K562 (cell line): ENCODE measurements around the gene PRSS56. TPM values are rescaled to one million over a fixed set of nuclear protein-coding genes. Genes with fewer than 3 reads are reported as not detected.

Source experiments
- ATAC-seq: fragments of 200-7000 bp; cut with Tn5 transposase; 3 replicates; pipeline ENCODE4 v1.9.1; 2020; ENCODE audit warnings: moderate library complexity
- BruUV-seq: library from RNA; stranded (reverse); fragments of 400-500 nt; replicated peaks from 2 replicates; lab custom pipeline; 2021; lab: Mats Ljungman, UMichigan
- CTCF ChIA-PET: fragments of 300-600 bp; formaldehyde crosslinking; extraction: SDS; loops from one replicate; lab custom pipeline; 2021; ENCODE audit warnings: low intra/inter-chr PET ratio; lab: Yijun Ruan, JAX
- POLR2A ChIA-PET: fragments of 300-600, 350-650 bp; sonication (Branson Sonifier 250); formaldehyde crosslinking; extraction: SDS; loops from one replicate; lab custom pipeline; 2021; ENCODE audit warnings: antibody characterized with exemption, inconsistent platforms; lab: Yijun Ruan, JAX
- DNase-seq, 4 experiments: peaks; one replicate each; pipeline versions ENCODE4 v3.0.0 to v3.0.0-alpha.2; 2011 to 2018; ENCODE audit warnings: low spot score in 3 of 4, mixed read lengths in 3 of 4; ENCODE audit errors: extremely low read depth in 1 of 4
- FAIRE-seq: peaks from 2 replicates; lab custom pipeline; 2011; peaks lifted over from hg19 to GRCh38; lab: Jason Lieb, UNC
- H2AFZ ChIP-seq: 2 replicates; pipeline ENCODE4 v1.6.0; 2011; ENCODE audit warnings: low read depth, low read length, control low read depth, inconsistent platforms
- H3K27ac ChIP-seq: fragments of 200-600 bp; 3 replicates; pipeline ENCODE4 v1.8.0; 2011; ENCODE audit warnings: low read depth, mild to moderate bottlenecking, control low read depth, inconsistent platforms, low read length, moderate library complexity, mixed read lengths; ENCODE audit errors: extremely low read depth
- H3K27me3 ChIP-seq, 2 experiments: fragments of 300-600 bp in 1 of 2; 2 replicates in 1 of 2; 3 replicates in 1 of 2; pipeline versions ENCODE4 v1.6.0 to v1.8.0; 2011; ENCODE audit warnings: inconsistent platforms in 2 of 2, low read length in 2 of 2, mild to moderate bottlenecking in 1 of 2, mixed read lengths in 1 of 2, moderate library complexity in 1 of 2; ENCODE audit not compliant: control insufficient read depth in 2 of 2, insufficient read depth in 2 of 2
- H3K36me3 ChIP-seq: fragments of 300-600 bp; 3 replicates; pipeline ENCODE4 v1.8.0; 2011; ENCODE audit warnings: mild to moderate bottlenecking, low read length, inconsistent platforms; ENCODE audit not compliant: control insufficient read depth, insufficient read depth
- H3K4me1 ChIP-seq, 2 experiments: fragments of 200-600 bp in 1 of 2; replicated peaks in 1 of 2; 2 replicates in 1 of 2; 3 replicates in 1 of 2; pipeline versions ENCODE4 v1.5.1 to v1.8.0; 2011; ENCODE audit warnings: inconsistent platforms in 2 of 2, low read length in 2 of 2, mild to moderate bottlenecking in 1 of 2, mixed read lengths in 1 of 2, moderate library complexity in 1 of 2; ENCODE audit not compliant: control insufficient read depth in 2 of 2, insufficient read depth in 2 of 2
- H3K4me2 ChIP-seq: 2 replicates; pipeline ENCODE4 v1.6.1; 2011; ENCODE audit warnings: low read length, control low read depth, inconsistent platforms, mixed read lengths; ENCODE audit not compliant: insufficient read depth
- H3K4me3 ChIP-seq: fragments of 200-600 bp; sonication (generic), shearing (Covaris generic); 2 replicates; pipeline ENCODE4 v1.5.1; 2016; ENCODE audit warnings: control low read depth, inconsistent platforms
- H3K79me2 ChIP-seq: fragments of 200-600 bp; 3 replicates; pipeline ENCODE4 v1.8.0; 2011; ENCODE audit warnings: low read length, inconsistent platforms; ENCODE audit not compliant: control insufficient read depth, insufficient read depth
- H3K9ac ChIP-seq, 2 experiments: 2 replicates each; pipeline versions ENCODE4 v1.6.0 to v1.6.1; 2011; ENCODE audit warnings: low read depth in 2 of 2, low read length in 2 of 2, control low read depth in 1 of 2, inconsistent platforms in 1 of 2, mild to moderate bottlenecking in 1 of 2, mixed read lengths in 1 of 2; ENCODE audit not compliant: insufficient read depth in 1 of 2
- H3K9me1 ChIP-seq: one replicate; pipeline ENCODE4 v1.6.0; 2011; ENCODE audit warnings: inconsistent platforms, mild to moderate bottlenecking, low read length, moderate library complexity; ENCODE audit not compliant: control insufficient read depth, insufficient read depth
- H3K9me3 ChIP-seq: replicated peaks from 2 replicates; pipeline ENCODE4 v1.5.1; 2011; ENCODE audit warnings: low read depth, low read length, inconsistent platforms; ENCODE audit not compliant: control insufficient read depth, insufficient read depth
- H4K20me1 ChIP-seq: replicated peaks from 2 replicates; pipeline ENCODE4 v1.6.1; 2011; ENCODE audit warnings: low read length, inconsistent platforms, mixed read lengths; ENCODE audit not compliant: control insufficient read depth, insufficient read depth
- CBFA2T3 ChIP-seq: fragments of 450-650 bp; IDR thresholded peaks from 2 replicates; pipeline ENCODE4 v1.6.1; 2017
- NRF1 ChIP-seq, 2 experiments: fragments of 450-650 bp; IDR thresholded peaks in 1 of 2; conservative IDR thresholded peaks in 1 of 2; 2 replicates each; pipeline ENCODE4 v1.6.1; 2014; ENCODE audit warnings: mild to moderate bottlenecking in 2 of 2
- POLR2G ChIP-seq: fragments of 200-400 bp; formaldehyde crosslinking; IDR thresholded peaks from 2 replicates; pipeline ENCODE4 v1.6.1; 2017; ENCODE audit warnings: low read depth, mild to moderate bottlenecking, antibody characterized with exemption, low read length, moderate library complexity
- RBFOX2 ChIP-seq: fragments of 200-400 bp; formaldehyde crosslinking; IDR thresholded peaks from 2 replicates; pipeline ENCODE4 v1.6.1; 2017; ENCODE audit warnings: low read depth, mild to moderate bottlenecking, low read length, moderate library complexity
- RFX7 ChIP-seq: fragments of 250-450 bp; sonication (Bioruptor Pico); IDR thresholded peaks from 2 replicates; pipeline ENCODE4 v1.5.1; 2021; ENCODE audit warnings: mild to moderate bottlenecking
- WGBS: fragments of 100-300 bp; shearing (Covaris generic); methylation state at CpG from one replicate; pipeline ENCODE4 v1.1.6; 2016; ENCODE audit warnings: low coverage, mixed read lengths; ENCODE audit not compliant: insufficient coverage; ENCODE audit errors: missing lambda C conversion rate; 5-methylcytosine and 5-hydroxymethylcytosine counted together
- in situ Hi-C: fragments of 300-500 bp; cut with MboI; formaldehyde crosslinking; loops from 4 replicates; pipeline ENCODE4 v1.15.0; 2018; ENCODE audit warnings: inconsistent platforms, mixed read lengths
- intact Hi-C: fragments of 100-400 bp; cut with micrococcal nuclease; formaldehyde crosslinking; loops from 2 replicates; pipeline ENCODE4 v1.14.2; 2022
- polyA plus RNA-seq, 8 experiments: library from polyadenylated mRNA; depleted of rRNA in 4 of 8; stranded (reverse) in 5 of 8; unstranded in 3 of 8; fragments of >200 nt; fragmentation: Nextera tagmentation in 2 of 8; fragmentation: Illumina TruSeq in 1 of 8; extraction: Ambion mirVana in 2 of 8; extraction: Trizol in 1 of 8; gene quantifications; 2 replicates each; pipeline versions ENCODE4 v1.2.1 to v1.2.3, GENCODE V29; 2011 to 2014; ENCODE audit warnings: inconsistent platforms in 1 of 8, missing spikeins in 1 of 8
- total RNA-seq, 7 experiments: library from RNA; depleted of rRNA in 6 of 7; stranded (reverse); fragments of >200 nt in 6 of 7; fragmentation: Illumina TruSeq in 2 of 7; extraction: Trizol in 2 of 7; gene quantifications; 2 replicates each; pipeline versions ENCODE4 v1.2.1 to v1.2.3, GENCODE V29; 2011 to 2021; ENCODE audit warnings: low replicate concordance in 1 of 7

PRSS56 gene
- total and polyA plus RNA-seq, 9 of the 15 experiments (the other 6 are each of a cell fraction or from before 2014, with no cell fraction given), result not detected

DNA sequence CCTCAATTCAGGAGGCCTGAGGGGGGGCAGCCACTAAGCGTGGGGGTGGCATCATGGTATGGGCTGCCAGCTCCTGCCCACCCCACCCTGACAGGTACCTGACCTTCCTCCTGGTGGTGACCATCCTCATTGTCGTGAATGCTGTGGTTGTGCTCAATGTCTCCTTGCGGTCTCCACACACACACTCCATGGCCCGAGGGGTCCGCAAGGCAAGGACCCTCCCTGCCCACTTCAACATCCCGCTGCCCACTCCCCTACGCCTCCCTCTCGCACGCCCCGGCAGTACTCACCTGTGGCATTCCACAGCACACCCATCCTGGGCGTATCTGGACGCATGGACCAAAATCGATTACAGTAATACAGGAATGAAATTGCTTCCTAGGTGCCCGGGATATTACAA lies 23.3 kb downstream of the PRSS56 start:
- peaks cover 7% of the 10 kb centered on the region; the same call in 1 of the 3 replicates for H3K79me2 ChIP-seq
- intact Hi-C loops, result no loop called here

DNA sequence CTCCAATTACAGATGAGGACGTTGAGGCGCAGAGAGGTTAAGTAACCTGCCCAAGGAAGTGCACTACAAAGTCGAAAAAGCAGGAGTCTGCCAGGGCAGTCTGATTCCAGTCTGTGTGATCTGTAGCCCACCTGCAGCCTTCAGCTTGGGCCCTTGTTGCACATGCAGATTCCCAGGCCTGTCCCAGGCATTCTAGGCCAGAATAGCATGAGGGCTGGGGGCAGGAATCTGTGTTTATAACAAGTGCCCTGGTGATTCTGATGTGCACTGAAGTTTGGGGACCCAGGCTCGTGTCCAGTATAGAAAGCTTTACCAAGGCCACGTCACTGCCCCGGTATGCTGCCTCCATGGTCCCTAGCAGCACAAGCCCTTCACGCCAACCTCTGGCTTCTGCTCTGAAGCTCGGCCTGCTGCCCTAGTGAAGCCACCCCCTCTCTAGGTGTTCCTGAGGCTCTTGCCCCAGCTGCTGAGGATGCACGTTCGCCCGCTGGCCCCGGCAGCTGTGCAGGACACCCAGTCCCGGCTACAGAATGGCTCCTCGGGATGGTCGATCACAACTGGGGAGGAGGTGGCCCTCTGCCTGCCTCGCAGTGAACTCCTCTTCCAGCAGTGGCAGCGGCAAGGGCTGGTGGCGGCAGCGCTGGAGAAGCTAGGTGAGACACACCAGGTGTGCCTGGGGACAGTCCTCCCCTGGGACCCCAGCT lies 23.9 kb downstream of the PRSS56 start:
- Histone ChIP-seq H3K9me1 (no peaks in the 10 kb centered on the region), H3K4me3 (no peak overlapping the region), H2AFZ (no peak overlapping the region), H3K4me1 (peaks cover 0 to 38% of the 10 kb centered on the region in 2 experiments; a peak in 3 of 5 replicates), H3K27me3 (no peaks in the 10 kb centered on the region), H3K9me3 (no peaks in the 10 kb centered on the region), H3K79me2 (peaks cover 10% of the 10 kb centered on the region; the same call in 1 of the 3 replicates), H3K36me3 (peaks cover 15% of the 10 kb centered on the region; the same call in 2 of the 3 replicates), H3K27ac (no peak overlapping the region), H4K20me1 (no peaks in the 10 kb centered on the region), H3K9ac (no peak overlapping the region; a peak in 2 of 4 replicates), H3K4me2 (no peak overlapping the region)
- TF ChIP-seq RBFOX2 (peak; percentile 41; the same call in 1 of the 2 replicates), RFX7 (CRISPR knock-in tag) (no peak), POLR2G (peak; percentile 49), CBFA2T3 (peak; percentile 52)
- BruUV-seq, result no TSS peak
- intact Hi-C loops (no loop called here), in situ Hi-C loops (no loop called here)
- peak; percentile 7; the same call in 1 of the 3 replicates for ATAC-seq
- ChIA-PET CTCF (no interaction called here), POLR2A (interaction anchor here (0.6 kb wide), 1 partner anchor 330 kb away, joined by 4 read pairs; no protein-coding TSS in a partner anchor)
- DNase-seq, result no peak
- FAIRE-seq, result no peak
- 78% methylated on average over 16 of the region's 19 CpGs for WGBS

More for the DNA sequence above, 23.3 kb downstream of the PRSS56 start:
- no peaks in the 10 kb centered on the region for H3K9me3 ChIP-seq
- CTCF ChIA-PET, result no interaction called here
- H3K27ac ChIP-seq, result no peak overlapping the region
- TF ChIP-seq NRF1 (conservative IDR thresholded peaks at IDR 0.05 in 1 of 2, IDR thresholded peaks at IDR 0.05 in 1 of 2), result no peak
- TF ChIP-seq POLR2G, result peak; percentile 33; the same call in 1 of the 2 replicates
- H4K20me1 ChIP-seq, result no peaks in the 10 kb centered on the region
- POLR2A ChIA-PET, result interaction anchor here (0.6 kb wide), 1 partner anchor 28 kb away, joined by 4 read pairs; no protein-coding TSS in a partner anchor
- FAIRE-seq (no peak), DNase-seq (no peak), ATAC-seq (no peak)
- no peaks in the 10 kb centered on the region for H3K9me1 ChIP-seq
- 82% methylated on average over 8 of the region's 14 CpGs for WGBS
- peaks cover 15% of the 10 kb centered on the region; the same call in 2 of the 3 replicates for H3K36me3 ChIP-seq
- no peaks in the 10 kb centered on the region for H3K27me3 ChIP-seq
- peaks cover 0 to 38% of the 10 kb centered on the region in 2 experiments; a peak in 3 of 5 replicates for H3K4me1 ChIP-seq
- no peak overlapping the region for H3K4me2 ChIP-seq
- H3K4me3 ChIP-seq, result no peak overlapping the region
- in situ Hi-C loops, result no loop called here
- no peak overlapping the region for H3K9ac ChIP-seq
- BruUV-seq, result no TSS peak
- no peak overlapping the region for H2AFZ ChIP-seq
